GM12878 (cell line): ENCODE measurements around the gene DAGLA.

Experiments
- CBX5 ChIP-seq: sonication (generic); IDR thresholded peaks from 2 replicates; pipeline ENCODE4 v1.6.1; 2016; ENCODE audit warnings: low read depth, moderate library complexity, mild to moderate bottlenecking, inconsistent platforms
- CREB1 ChIP-seq: IDR thresholded peaks from 2 replicates; pipeline ENCODE4 v1.6.1; 2012; ENCODE audit warnings: low read depth, mild to moderate bottlenecking, inconsistent platforms
- CTCF ChIP-seq, 3 experiments: IDR thresholded peaks in 2 of 3; conservative IDR thresholded peaks in 1 of 3; 2 replicates each; pipeline ENCODE4 v1.5.1; 2011; ENCODE audit warnings: low read depth in 3 of 3, low read length in 3 of 3, mild to moderate bottlenecking in 3 of 3, control low read depth in 2 of 3, moderate library complexity in 2 of 3, inconsistent platforms in 1 of 3, mixed read lengths in 1 of 3; ENCODE audit not compliant: control insufficient read depth in 2 of 3, insufficient read depth in 1 of 3; ENCODE audit errors: extremely low read depth in 1 of 3
- POLR2A ChIP-seq: IDR thresholded peaks from 2 replicates; pipeline ENCODE4 v1.6.1; 2011; ENCODE audit warnings: low read depth, mild to moderate bottlenecking, low read length
- POLR2AphosphoS5 ChIP-seq: IDR thresholded peaks from 2 replicates; pipeline ENCODE4 v1.6.1; 2011; ENCODE audit warnings: mild to moderate bottlenecking, low read length, inconsistent platforms
- RFX5 ChIP-seq: IDR thresholded peaks from 2 replicates; pipeline ENCODE4 v1.6.1; 2011; ENCODE audit warnings: low read depth, low read length, improper control_type of control experiment
- TAF1 ChIP-seq: IDR thresholded peaks from 2 replicates; pipeline ENCODE4 v1.6.1; 2011; ENCODE audit warnings: mild to moderate bottlenecking, low read depth, low read length, borderline replicate concordance
- ZBTB40 ChIP-seq: fragments of 450-650 bp; IDR thresholded peaks from 2 replicates; pipeline ENCODE4 v1.6.1; 2016; ENCODE audit warnings: mild to moderate bottlenecking, moderate library complexity, borderline replicate concordance
- TF ChIP-seq, protein P1 (sequence below): fragments of 450-650 bp; IDR thresholded peaks from 2 replicates; pipeline ENCODE4 v1.6.1; 2017; ENCODE audit warnings: mild to moderate bottlenecking
- TF ChIP-seq, protein P2 (sequence below): fragments of 450-650 bp; conservative IDR thresholded peaks from 2 replicates; pipeline ENCODE4 v1.6.1; 2017; ENCODE audit warnings: mild to moderate bottlenecking, moderate library complexity

DNA sequence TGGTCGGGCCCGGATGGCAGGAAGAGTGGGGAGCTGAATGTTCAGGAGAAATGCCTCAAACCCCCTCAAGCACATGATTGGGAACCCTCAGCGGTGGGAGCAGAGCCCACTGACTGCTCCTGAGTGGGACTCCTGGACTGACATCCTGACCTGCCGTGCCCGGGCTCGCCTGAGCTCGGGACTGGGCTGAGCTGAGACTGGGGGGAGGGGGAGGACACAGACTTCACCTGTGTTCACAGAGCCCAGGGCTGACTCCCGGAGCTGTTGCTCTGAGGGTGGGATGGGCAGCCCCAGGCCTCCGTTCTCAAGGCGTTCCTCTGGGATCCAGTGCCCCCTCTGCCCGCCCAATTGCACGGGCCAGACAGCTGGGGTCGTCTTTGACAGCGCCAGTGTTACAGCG lies 24.6 kb downstream of the DAGLA start:
- TF ChIP-seq RFX5 (no peak), ZBTB40 (no peak), CTCF (IDR thresholded peaks at IDR 0.05 in 2 of 3, conservative IDR thresholded peaks at IDR 0.05 in 1 of 3; ENCODE audit: control insufficient read depth in 2 of 3, extremely low read depth in 1 of 3, insufficient read depth in 1 of 3, low read depth in 3 of 3, low read length in 3 of 3) (no peak), CBX5 (no peak), CREB1 (no peak), POLR2AphosphoS5 (no peak), TAF1 (no peak), POLR2A (no peak)
- TF ChIP-seq, protein P1, sequence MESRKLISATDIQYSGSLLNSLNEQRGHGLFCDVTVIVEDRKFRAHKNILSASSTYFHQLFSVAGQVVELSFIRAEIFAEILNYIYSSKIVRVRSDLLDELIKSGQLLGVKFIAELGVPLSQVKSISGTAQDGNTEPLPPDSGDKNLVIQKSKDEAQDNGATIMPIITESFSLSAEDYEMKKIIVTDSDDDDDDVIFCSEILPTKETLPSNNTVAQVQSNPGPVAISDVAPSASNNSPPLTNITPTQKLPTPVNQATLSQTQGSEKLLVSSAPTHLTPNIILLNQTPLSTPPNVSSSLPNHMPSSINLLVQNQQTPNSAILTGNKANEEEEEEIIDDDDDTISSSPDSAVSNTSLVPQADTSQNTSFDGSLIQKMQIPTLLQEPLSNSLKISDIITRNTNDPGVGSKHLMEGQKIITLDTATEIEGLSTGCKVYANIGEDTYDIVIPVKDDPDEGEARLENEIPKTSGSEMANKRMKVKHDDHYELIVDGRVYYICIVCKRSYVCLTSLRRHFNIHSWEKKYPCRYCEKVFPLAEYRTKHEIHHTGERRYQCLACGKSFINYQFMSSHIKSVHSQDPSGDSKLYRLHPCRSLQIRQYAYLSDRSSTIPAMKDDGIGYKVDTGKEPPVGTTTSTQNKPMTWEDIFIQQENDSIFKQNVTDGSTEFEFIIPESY = no peak
- TF ChIP-seq, protein P2, sequence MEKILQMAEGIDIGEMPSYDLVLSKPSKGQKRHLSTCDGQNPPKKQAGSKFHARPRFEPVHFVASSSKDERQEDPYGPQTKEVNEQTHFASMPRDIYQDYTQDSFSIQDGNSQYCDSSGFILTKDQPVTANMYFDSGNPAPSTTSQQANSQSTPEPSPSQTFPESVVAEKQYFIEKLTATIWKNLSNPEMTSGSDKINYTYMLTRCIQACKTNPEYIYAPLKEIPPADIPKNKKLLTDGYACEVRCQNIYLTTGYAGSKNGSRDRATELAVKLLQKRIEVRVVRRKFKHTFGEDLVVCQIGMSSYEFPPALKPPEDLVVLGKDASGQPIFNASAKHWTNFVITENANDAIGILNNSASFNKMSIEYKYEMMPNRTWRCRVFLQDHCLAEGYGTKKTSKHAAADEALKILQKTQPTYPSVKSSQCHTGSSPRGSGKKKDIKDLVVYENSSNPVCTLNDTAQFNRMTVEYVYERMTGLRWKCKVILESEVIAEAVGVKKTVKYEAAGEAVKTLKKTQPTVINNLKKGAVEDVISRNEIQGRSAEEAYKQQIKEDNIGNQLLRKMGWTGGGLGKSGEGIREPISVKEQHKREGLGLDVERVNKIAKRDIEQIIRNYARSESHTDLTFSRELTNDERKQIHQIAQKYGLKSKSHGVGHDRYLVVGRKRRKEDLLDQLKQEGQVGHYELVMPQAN = no peak
